ENCODE data around the gene STRN4.
"Not testable (repeated sequence)": the region's sequence is repeated elsewhere in the genome, so short reads cannot be mapped to it uniquely, and the experiment has no call there.

GRCh38 chr19:46777956-46778645 is 31.9 kb upstream of the STRN4 start:
- not testable (repeated sequence) for TF ChIP-seq EZH2 (IDR thresholded peaks at IDR 0.05; ENCODE audit: borderline replicate concordance, insufficient read depth, low read depth, low read length, poor library complexity, severe bottlenecking); CTCF (IDR thresholded peaks at IDR 0.05)
